LNCAP (cell line): Measurements from ENCODE around the gene SAP30L.

Experiments used
- TF ChIP-seq, protein P1 (sequence below): fragments of 450-650 bp; IDR thresholded peaks from 2 replicates; pipeline ENCODE4 v1.5.1; 2017; ENCODE audit warnings: mild to moderate bottlenecking

The SAP30L gene

DNA sequence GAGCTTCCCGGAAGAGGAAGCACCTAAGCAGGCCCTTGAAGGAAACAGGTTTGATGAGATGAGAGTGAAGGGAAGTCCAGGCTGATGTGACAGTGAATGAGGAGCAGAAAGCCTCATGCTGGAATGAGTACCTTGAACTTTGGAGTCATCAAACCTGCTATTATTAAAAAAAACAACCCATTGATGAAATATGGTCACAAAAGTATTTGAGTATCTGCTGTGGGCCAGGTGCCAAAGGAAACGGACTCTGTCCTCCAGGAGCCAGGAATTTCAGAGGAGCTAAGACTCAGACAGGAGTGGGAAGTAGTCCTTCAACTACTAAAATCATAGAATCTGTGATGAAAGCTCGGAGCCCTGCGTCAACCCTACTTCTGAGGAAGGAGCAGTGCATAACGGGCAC is 20.4 kb downstream of the SAP30L start:
- TF ChIP-seq, protein P1, sequence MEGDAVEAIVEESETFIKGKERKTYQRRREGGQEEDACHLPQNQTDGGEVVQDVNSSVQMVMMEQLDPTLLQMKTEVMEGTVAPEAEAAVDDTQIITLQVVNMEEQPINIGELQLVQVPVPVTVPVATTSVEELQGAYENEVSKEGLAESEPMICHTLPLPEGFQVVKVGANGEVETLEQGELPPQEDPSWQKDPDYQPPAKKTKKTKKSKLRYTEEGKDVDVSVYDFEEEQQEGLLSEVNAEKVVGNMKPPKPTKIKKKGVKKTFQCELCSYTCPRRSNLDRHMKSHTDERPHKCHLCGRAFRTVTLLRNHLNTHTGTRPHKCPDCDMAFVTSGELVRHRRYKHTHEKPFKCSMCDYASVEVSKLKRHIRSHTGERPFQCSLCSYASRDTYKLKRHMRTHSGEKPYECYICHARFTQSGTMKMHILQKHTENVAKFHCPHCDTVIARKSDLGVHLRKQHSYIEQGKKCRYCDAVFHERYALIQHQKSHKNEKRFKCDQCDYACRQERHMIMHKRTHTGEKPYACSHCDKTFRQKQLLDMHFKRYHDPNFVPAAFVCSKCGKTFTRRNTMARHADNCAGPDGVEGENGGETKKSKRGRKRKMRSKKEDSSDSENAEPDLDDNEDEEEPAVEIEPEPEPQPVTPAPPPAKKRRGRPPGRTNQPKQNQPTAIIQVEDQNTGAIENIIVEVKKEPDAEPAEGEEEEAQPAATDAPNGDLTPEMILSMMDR = no peak

- TF ChIP-seq, protein P1 = no peak
These were observed 20.9 kb downstream of the SAP30L start for GRCh38 chr5:154466671-154467070.

GRCh38 chr5:154467655-154468354 is 22.0 kb downstream of the SAP30L start:
- TF ChIP-seq, protein P1 = peak; percentile 89

GRCh38 chr5:154470137-154470536 is 24.3 kb downstream of the SAP30L start:
- TF ChIP-seq, protein P1 = no peak

DNA sequence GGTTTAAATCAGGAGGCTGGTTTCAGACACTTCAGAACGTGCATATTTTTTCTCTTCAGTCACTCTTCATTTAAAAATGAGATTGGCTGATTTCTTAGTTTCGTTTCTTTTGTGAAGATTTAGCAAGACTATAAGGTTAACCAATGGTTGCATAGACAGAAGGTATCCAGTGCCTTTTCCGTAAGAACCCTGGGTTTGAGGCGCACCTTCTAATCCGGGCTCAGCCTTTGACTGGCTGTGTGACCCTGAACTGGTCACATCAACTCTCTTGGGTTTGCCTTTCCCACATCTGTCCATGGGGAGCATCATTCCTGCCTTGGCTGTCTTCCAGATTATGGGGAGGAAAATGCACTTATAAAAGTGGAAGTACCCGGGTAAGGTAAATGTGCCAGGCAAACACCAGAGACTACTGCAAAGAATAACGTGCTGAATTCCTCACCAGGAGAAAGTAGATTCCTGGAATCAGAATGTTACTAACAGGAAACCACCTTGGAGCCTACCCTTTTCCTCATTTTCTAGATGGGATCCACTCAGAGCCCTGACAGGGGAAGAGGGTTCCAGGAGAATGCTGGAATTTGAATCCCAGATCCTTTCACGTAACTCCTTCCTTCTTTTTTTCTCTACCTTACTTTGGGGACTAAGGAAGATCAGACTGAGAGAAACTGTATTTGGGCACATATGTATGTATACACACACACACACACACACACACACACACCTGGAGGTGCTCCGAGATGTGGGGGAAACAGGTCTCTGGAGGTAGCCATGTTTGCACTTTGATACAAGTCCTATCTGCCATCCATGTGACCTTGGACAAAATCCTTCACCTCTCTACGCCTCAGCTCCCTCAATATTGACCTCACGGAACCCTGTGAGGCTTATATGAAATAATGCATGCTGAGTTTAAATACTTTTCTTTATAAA is 25.4 kb downstream of the SAP30L start:
- TF ChIP-seq, protein P1 = no peak

GRCh38 chr5:154472871-154473580 is 27.2 kb downstream of the SAP30L start:
- TF ChIP-seq, protein P1 = no peak

GRCh38 chr5:154473581-154474283 is 27.9 kb downstream of the SAP30L start:
- TF ChIP-seq, protein P1 = no peak
